Psoas muscle (tissue), 8 donors: ENCODE measurements around the gene TMEM205. TPM values are rescaled to one million over a fixed set of nuclear protein-coding genes. Genes with fewer than 3 reads are reported as not detected.

ENCODE experiments used
- ATAC-seq, 4 donors: fragments of 200-7000 bp; cut with Tn5 transposase; one replicate each; pipeline ENCODE4 v1.9.1; 2020; ENCODE audit warnings: moderate library complexity in 3 of 4, mild to moderate bottlenecking in 2 of 4
- DNase-seq, 2 donors: peaks; one replicate each; pipeline ENCODE4 v3.0.0-alpha.2; 2020
- H3K27ac ChIP-seq: fragments of 200-600 bp; one replicate; pipeline ENCODE4 v1.8.0; 2022
- H3K27me3 ChIP-seq, 3 donors: fragments of 200-600 bp in 1 of 3; one replicate each; pipeline versions ENCODE4 v1.6.1 to v1.8.0; 2013 to 2022; ENCODE audit warnings: low read length in 2 of 3, mild to moderate bottlenecking in 2 of 3, moderate library complexity in 1 of 3; ENCODE audit not compliant: insufficient read depth in 3 of 3
- H3K36me3 ChIP-seq, 2 donors: fragments of 200-600 bp in 1 of 2; one replicate each; pipeline versions ENCODE4 v1.6.1 to v1.8.0; 2013 to 2022; ENCODE audit warnings: low read depth in 1 of 2, mild to moderate bottlenecking in 1 of 2, moderate library complexity in 1 of 2; ENCODE audit not compliant: insufficient read depth in 1 of 2
- H3K4me1 ChIP-seq: fragments of 200-600 bp; one replicate; pipeline ENCODE4 v1.8.0; 2022
- H3K4me3 ChIP-seq: fragments of 200-600 bp; one replicate; pipeline ENCODE4 v1.8.0; 2022; ENCODE audit warnings: mild to moderate bottlenecking
- H3K9me3 ChIP-seq: fragments of 200-600 bp; one replicate; pipeline ENCODE4 v1.8.0; 2022
- WGBS, 3 donors: extraction: QIAGEN DNeasy Blood & Tissue Kit; methylation state at CpG; one replicate each; pipeline versions ENCODE4 v1.1.6 to v1.1.7; 2013; 5-methylcytosine and 5-hydroxymethylcytosine counted together
- intact Hi-C, 2 donors: fragments of 100-400 bp; cut with DNase I; formaldehyde crosslinking; loops; one replicate each; pipeline versions ENCODE4 v1.11.0 to v1.14.2; 2022
- polyA plus RNA-seq, 3 donors: library from polyadenylated mRNA; stranded (reverse); fragments of 200-250 nt; gene quantifications; one replicate each; pipeline ENCODE4 v1.2.3, GENCODE V29; 2013
- total RNA-seq, 4 donors: library from RNA; stranded (reverse); fragmentation: NEBNext Ultra II Directional in 2 of 4; extraction: Animal tissue kit (Norgen Biotek cat#: 25700) in 2 of 4; gene quantifications; one replicate each; pipeline versions ENCODE4 v1.2.1 to v1.2.4, GENCODE V29; 2021 to 2023
- TF ChIP-seq, protein P1 (sequence below): fragments of 200-600 bp; IDR thresholded peaks from one replicate; pipeline ENCODE4 v1.8.0; 2022; ENCODE audit warnings: antibody characterized with exemption
- donor health status: healthy with polysubstance abuse.
- donor health status: DM: no; HTN: no; CAD: no; lungs with moderate emphysema.
- donor health status: Bipolar disorder and iron deficiency.
- donor health status: healthy.
- donor health status: DM: yes; HTN: yes; CAD: no.
- donor health status: DM: no; HTN: no; CAD: no.
- donor health status: DM: no; HTN: no; CAD: no.
- donor health status: DM: yes; HTN: yes; CAD: no.

TMEM205 gene
- total and polyA plus RNA-seq, 7 donors: 63.0 to 95.1 (median 70.8) TPM

DNA sequence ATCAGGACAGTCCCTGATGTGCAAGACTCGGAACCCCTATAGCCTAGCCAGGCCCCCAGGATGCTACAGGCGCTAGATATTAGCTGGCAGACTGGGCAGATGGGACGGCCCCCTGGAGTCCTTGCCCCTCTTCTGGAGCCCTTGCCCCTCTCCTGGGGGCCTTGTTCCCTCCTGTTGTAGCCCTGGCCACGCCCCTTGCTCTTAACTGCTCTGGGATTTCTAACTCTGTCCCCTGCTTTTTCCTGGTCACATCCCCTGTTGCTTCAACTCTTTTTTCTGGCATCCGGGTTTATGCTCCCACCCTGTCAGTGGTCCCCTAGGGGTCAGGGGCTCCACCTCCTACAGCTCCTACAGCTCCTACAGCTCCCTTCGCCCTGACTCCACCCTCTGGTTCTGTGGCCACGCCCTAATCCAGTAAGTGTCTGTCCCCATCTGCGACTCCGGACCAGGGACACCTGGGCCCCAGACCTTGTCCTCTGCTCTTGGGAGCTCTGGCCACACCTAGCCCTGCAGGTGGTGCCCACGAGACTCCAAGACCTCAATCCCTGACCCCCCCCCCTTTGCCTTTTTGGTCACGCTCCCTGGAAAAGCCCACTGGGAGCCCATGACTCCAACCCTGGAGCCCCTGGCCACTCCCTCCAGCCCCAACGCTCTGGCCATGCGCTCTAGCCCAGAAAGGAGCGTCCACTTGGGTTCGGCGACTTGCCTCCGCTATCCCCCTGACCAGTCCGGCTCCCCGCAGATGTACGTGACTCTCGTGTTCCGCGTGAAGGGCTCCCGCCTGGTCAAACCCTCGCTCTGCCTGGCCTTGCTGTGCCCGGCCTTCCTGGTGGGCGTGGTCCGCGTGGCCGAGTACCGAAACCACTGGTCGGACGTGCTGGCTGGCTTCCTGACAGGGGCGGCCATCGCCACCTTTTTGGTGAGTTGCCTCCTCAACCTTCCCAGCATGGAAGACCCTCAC lies 16.0 kb upstream of the TMEM205 start:
- 71 to 86% (median 82%) methylated on average over 35 of the region's 35 CpGs for WGBS, 3 donors
- DNase-seq (no peak), ATAC-seq (no peak)
- H3K36me3 ChIP-seq: peaks cover 0 to 83% of the 10 kb centered on the region in 2 donors
- H3K9me3 ChIP-seq: no peaks in the 10 kb centered on the region
- H3K27ac ChIP-seq: no peak overlapping the region
- intact Hi-C loops: no loop called here
- H3K4me1 ChIP-seq: no peaks in the 10 kb centered on the region
- TF ChIP-seq, protein P1, sequence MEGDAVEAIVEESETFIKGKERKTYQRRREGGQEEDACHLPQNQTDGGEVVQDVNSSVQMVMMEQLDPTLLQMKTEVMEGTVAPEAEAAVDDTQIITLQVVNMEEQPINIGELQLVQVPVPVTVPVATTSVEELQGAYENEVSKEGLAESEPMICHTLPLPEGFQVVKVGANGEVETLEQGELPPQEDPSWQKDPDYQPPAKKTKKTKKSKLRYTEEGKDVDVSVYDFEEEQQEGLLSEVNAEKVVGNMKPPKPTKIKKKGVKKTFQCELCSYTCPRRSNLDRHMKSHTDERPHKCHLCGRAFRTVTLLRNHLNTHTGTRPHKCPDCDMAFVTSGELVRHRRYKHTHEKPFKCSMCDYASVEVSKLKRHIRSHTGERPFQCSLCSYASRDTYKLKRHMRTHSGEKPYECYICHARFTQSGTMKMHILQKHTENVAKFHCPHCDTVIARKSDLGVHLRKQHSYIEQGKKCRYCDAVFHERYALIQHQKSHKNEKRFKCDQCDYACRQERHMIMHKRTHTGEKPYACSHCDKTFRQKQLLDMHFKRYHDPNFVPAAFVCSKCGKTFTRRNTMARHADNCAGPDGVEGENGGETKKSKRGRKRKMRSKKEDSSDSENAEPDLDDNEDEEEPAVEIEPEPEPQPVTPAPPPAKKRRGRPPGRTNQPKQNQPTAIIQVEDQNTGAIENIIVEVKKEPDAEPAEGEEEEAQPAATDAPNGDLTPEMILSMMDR: no peak
- no peak overlapping the region for H3K4me3 ChIP-seq
- no peaks in the 10 kb centered on the region for H3K27me3 ChIP-seq

DNA sequence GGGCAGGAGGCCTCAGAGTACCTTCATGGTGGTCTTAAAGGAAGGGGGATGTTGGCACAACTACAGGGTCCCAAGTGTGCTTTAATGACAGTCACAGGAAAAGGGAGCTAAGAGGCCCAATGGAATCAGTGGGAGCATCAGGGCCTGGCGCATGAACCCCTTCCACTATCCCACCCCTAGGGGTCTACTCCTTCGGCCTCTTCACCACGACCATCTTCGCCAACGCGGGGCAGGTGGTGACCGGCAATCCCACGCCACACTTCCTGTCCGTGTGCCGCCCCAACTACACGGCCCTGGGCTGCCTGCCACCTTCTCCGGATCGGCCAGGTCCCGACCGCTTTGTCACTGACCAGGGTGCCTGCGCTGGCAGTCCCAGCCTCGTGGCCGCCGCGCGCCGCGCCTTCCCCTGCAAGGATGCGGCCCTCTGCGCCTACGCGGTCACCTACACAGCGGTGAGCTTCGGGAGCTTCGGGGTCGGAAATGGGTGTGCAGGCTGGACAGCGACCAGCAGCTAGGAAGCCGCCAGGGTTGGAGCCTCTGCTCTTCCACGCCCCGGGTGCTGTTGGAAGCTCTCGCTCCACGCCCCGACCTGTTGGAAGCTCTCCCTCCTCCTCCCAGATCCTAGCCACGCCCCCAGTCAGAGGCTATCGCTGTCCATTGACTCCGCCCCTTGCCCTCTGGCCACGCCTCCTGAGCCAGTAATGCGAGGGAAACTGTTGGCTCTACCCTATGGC lies 15.1 kb upstream of the TMEM205 start:
- intact Hi-C loops: no loop called here
- H3K4me3 ChIP-seq: no peak overlapping the region
- ATAC-seq (peak in 3 of 4 donors; percentile 25 to 39 (median 36)), DNase-seq (peak in 1 of 2 donors; percentile 66)
- peaks cover under 1% of the 10 kb centered on the region for H3K4me1 ChIP-seq
- no peaks in the 10 kb centered on the region for H3K9me3 ChIP-seq
- H3K27ac ChIP-seq: no peak overlapping the region
- TF ChIP-seq, protein P1: no peak
- WGBS, 3 donors: 38 to 67% (median 61%) methylated on average over 43 of the region's 43 CpGs
- no peaks in the 10 kb centered on the region for H3K27me3 ChIP-seq
- H3K36me3 ChIP-seq: peaks cover 0 to 74% of the 10 kb centered on the region in 2 donors

DNA sequence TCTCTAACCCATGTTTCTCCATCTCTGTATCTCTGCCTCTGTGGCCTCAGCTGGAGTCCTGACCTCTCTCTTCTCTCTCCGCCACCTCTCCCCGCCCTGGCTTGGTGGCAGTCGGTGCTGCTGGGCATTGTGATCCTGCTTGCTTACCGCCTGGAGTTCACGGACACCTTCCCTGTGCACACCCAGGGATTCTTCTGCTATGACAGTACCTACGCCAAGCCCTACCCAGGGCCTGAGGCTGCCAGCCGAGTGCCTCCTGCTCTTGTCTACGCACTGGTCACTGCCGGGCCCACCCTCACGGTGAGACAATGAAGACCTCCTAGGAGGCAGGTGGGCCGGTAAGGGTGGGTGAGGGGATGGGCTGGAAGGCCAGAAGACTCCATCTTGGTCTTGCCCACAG lies 13.4 kb upstream of the TMEM205 start:
- Histone ChIP-seq H3K27me3 (no peaks in the 10 kb centered on the region), H3K36me3 (peaks cover 0 to 58% of the 10 kb centered on the region in 2 donors), H3K27ac (no peak overlapping the region), H3K4me3 (no peak overlapping the region), H3K4me1 (peaks cover 5% of the 10 kb centered on the region), H3K9me3 (no peaks in the 10 kb centered on the region)
- WGBS, 3 donors: 79 to 86% (median 86%) methylated on average over 11 of the region's 11 CpGs
- DNase-seq (no peak), ATAC-seq (no peak)
- intact Hi-C loops: no loop called here
- TF ChIP-seq, protein P1: no peak

DNA sequence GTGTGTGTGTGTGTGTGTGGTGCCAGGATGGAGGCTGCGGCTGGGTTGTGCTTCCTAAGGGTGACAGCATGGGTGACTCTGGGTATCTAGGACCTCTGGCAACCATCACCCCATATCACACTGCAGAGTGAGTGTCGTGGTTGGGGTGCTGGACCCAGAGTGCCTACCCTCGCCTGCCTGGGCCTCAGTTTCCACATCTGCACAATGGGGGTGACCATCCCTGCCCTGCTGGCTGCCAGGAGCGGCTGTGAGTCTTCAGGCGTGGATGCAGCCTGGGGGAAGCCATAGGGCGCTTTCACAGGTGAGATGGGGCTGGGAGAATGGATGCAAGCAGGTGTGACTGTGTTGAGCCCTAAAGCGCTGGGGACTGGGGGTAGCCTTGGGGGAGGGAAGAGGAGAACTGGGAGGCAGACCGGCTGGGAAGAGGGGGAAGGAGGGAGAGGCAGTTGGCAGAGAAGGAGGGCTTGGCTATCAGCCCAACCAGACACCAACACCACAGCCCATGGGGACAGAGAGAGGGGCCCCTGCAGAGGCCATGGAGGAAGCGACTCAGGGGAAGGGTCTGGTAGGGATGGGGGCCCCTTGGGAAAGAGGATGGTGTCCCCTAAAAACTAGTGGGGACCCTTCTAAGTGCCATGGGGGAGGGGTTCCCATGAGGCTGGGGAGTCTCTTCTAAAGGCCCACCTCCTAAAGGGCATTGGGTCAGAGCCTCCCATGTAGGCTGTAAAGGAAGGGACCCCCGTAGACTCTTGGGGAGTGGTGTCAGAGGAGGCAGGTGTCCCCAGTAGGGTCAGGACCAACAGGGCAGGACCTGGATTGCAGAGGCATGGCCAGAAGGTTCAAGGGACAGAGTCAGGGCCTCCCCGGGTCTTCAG lies 10.8 kb upstream of the TMEM205 start:
- 80 to 87% (median 83%) methylated on average over 10 to 11 of the region's 11 CpGs for WGBS, 3 donors
- Histone ChIP-seq H3K27me3 (no peaks in the 10 kb centered on the region), H3K4me1 (peaks cover 5% of the 10 kb centered on the region), H3K36me3 (peaks cover 0 to 37% of the 10 kb centered on the region in 2 donors), H3K9me3 (no peaks in the 10 kb centered on the region), H3K27ac (no peak overlapping the region), H3K4me3 (no peak overlapping the region)
- intact Hi-C loops: no loop called here
- DNase-seq: no peak
- no peak for ATAC-seq
- TF ChIP-seq, protein P1: no peak
